IMR-90 (cell line): ENCODE data around the gene LMTK2. TPM values are rescaled to one million over a fixed set of nuclear protein-coding genes. Genes with fewer than 3 reads are reported as not detected.
A peak's percentile ranks its signal among the peaks of the same experiment; 100 is the strongest.

ENCODE experiments used
- ATAC-seq: fragments of 200-7000 bp; cut with Tn5 transposase; 2 replicates; pipeline ENCODE4 v1.9.1; 2020; ENCODE audit warnings: low read depth, mild to moderate bottlenecking, moderate library complexity
- BruUV-seq: library from RNA; stranded (reverse); fragments of 400-500 nt; replicated peaks from 2 replicates; lab custom pipeline; 2021; lab: Mats Ljungman, UMichigan
- CTCF ChIA-PET: fragments of 300-600 bp; formaldehyde crosslinking; extraction: SDS; loops from one replicate; lab custom pipeline; 2021; ENCODE audit warnings: antibody characterized with exemption; lab: Yijun Ruan, JAX
- POLR2A ChIA-PET: fragments of 300-600 bp; sonication (Branson Sonifier 250); formaldehyde crosslinking; loops from one replicate; lab custom pipeline; 2022; ENCODE audit warnings: antibody characterized with exemption; ENCODE audit not compliant: unreplicated experiment; lab: Charles Lee
- DNase-seq: peaks from one replicate; pipeline ENCODE4 v3.0.0; 2013
- H2AFZ ChIP-seq: replicated peaks from 2 replicates; pipeline ENCODE3; 2013; ENCODE audit warnings: low read length, mild to moderate bottlenecking; ENCODE audit not compliant: poor library complexity
- H2AK5ac ChIP-seq: 2 replicates; pipeline ENCODE4 v1.6.1; 2013; ENCODE audit warnings: low read depth, low read length, inconsistent platforms
- H2AK9ac ChIP-seq: replicated peaks from 2 replicates; pipeline ENCODE3; 2013; ENCODE audit warnings: mild to moderate bottlenecking, low read depth, low read length, moderate library complexity; ENCODE audit not compliant: poor library complexity
- H2BK120ac ChIP-seq: 2 replicates; pipeline ENCODE4 v1.6.1; 2013; ENCODE audit warnings: low read depth, low read length, inconsistent platforms
- H2BK15ac ChIP-seq: 3 replicates; pipeline ENCODE4 v1.6.1; 2013; ENCODE audit warnings: low read depth, low read length, inconsistent platforms
- H2BK20ac ChIP-seq: 2 replicates; pipeline ENCODE4 v1.6.1; 2013; ENCODE audit warnings: low read depth, mild to moderate bottlenecking, inconsistent platforms, low read length, moderate library complexity
- H2BK5ac ChIP-seq: 2 replicates; pipeline ENCODE4 v1.6.1; 2013; ENCODE audit warnings: mild to moderate bottlenecking, low read depth, low read length, inconsistent platforms; ENCODE audit not compliant: poor library complexity, severe bottlenecking
- H3K14ac ChIP-seq: replicated peaks from 2 replicates; pipeline ENCODE4 v1.6.1; 2013; ENCODE audit warnings: low read depth, low read length, inconsistent platforms
- H3K18ac ChIP-seq: 2 replicates; pipeline ENCODE4 v1.6.1; 2013; ENCODE audit warnings: low read depth, low read length, control low read depth
- H3K23ac ChIP-seq: 2 replicates; pipeline ENCODE4 v1.6.1; 2013; ENCODE audit warnings: low read depth, low read length, inconsistent platforms
- H3K27ac ChIP-seq: 2 replicates; pipeline ENCODE4 v1.5.1; 2013; ENCODE audit warnings: mild to moderate bottlenecking, control low read depth, low read length; ENCODE audit not compliant: insufficient read depth
- H3K27me3 ChIP-seq: 2 replicates; pipeline ENCODE4 v1.6.1; 2013; ENCODE audit warnings: low read length; ENCODE audit not compliant: control insufficient read depth, insufficient read depth
- H3K36me3 ChIP-seq: 2 replicates; pipeline ENCODE4 v1.6.1; 2013; ENCODE audit warnings: low read length, mixed read lengths; ENCODE audit not compliant: control insufficient read depth, insufficient read depth
- H3K4ac ChIP-seq: 2 replicates; pipeline ENCODE4 v1.6.1; 2013; ENCODE audit warnings: low read depth, low read length, inconsistent platforms
- H3K4me1 ChIP-seq: 2 replicates; pipeline ENCODE4 v1.6.1; 2013; ENCODE audit warnings: low read length, mixed read lengths; ENCODE audit not compliant: control insufficient read depth, insufficient read depth
- H3K4me2 ChIP-seq: 2 replicates; pipeline ENCODE4 v1.6.1; 2013; ENCODE audit warnings: low read depth, mild to moderate bottlenecking, control low read depth, low read length, moderate library complexity
- H3K4me3 ChIP-seq: 2 replicates; pipeline ENCODE4 v1.5.1; 2013; ENCODE audit warnings: low read depth, mild to moderate bottlenecking, control low read depth, low read length, moderate library complexity; ENCODE audit not compliant: insufficient read depth
- H3K56ac ChIP-seq: 2 replicates; pipeline ENCODE4 v1.6.1; 2013; ENCODE audit warnings: low read length, inconsistent platforms; ENCODE audit not compliant: insufficient read depth; ENCODE audit errors: extremely low read depth
- H3K79me1 ChIP-seq, 2 experiments: 2 replicates each; pipeline ENCODE4 v1.6.1; 2013; ENCODE audit warnings: low read length in 2 of 2, inconsistent platforms in 1 of 2, low read depth in 1 of 2
- H3K9ac ChIP-seq: 2 replicates; pipeline ENCODE4 v1.6.1; 2013; ENCODE audit warnings: low read depth, low read length, control low read depth
- H3K9me1 ChIP-seq: 2 replicates; pipeline ENCODE4 v1.6.1; 2013; ENCODE audit warnings: low read length, inconsistent platforms; ENCODE audit not compliant: insufficient read depth
- H3K9me3 ChIP-seq: 2 replicates; pipeline ENCODE4 v1.6.1; 2013; ENCODE audit warnings: low read length; ENCODE audit not compliant: control insufficient read depth, insufficient read depth
- H4K20me1 ChIP-seq: 2 replicates; pipeline ENCODE4 v1.6.1; 2013; ENCODE audit warnings: low read length, inconsistent platforms; ENCODE audit not compliant: insufficient read depth
- H4K5ac ChIP-seq: 2 replicates; pipeline ENCODE4 v1.6.1; 2013; ENCODE audit warnings: mild to moderate bottlenecking, low read depth, low read length, control low read depth
- H4K8ac ChIP-seq, 2 experiments: 2 replicates each; pipeline ENCODE4 v1.6.1; 2013; ENCODE audit warnings: low read depth in 2 of 2, low read length in 2 of 2, control low read depth in 1 of 2, inconsistent platforms in 1 of 2
- H4K91ac ChIP-seq: 2 replicates; pipeline ENCODE4 v1.6.1; 2013; ENCODE audit warnings: low read depth, low read length, inconsistent platforms; ENCODE audit not compliant: insufficient read depth
- BHLHE40 ChIP-seq: fragments of 150-350 bp; IDR thresholded peaks from 2 replicates; pipeline ENCODE4 v1.6.1; 2016; ENCODE audit warnings: mild to moderate bottlenecking, low read depth, low read length
- CEBPB ChIP-seq: IDR thresholded peaks from 2 replicates; pipeline ENCODE4 v1.6.1; 2012; ENCODE audit warnings: low read depth, low read length, improper control_type of control experiment
- CHD1 ChIP-seq: IDR thresholded peaks from 2 replicates; pipeline ENCODE4 v1.6.1; 2012; ENCODE audit warnings: low read depth, low read length, improper control_type of control experiment
- CTCF ChIP-seq: conservative IDR thresholded peaks from 2 replicates; pipeline ENCODE4 v1.5.1; 2012; ENCODE audit warnings: mild to moderate bottlenecking, low read depth, low read length, improper control_type of control experiment
- ELK1 ChIP-seq: fragments of 150-350 bp; IDR thresholded peaks from 2 replicates; pipeline ENCODE4 v1.6.1; 2016; ENCODE audit warnings: low read depth, mild to moderate bottlenecking, low read length, moderate library complexity, borderline replicate concordance
- FOS ChIP-seq: fragments of 150-350 bp; IDR thresholded peaks from 2 replicates; pipeline ENCODE4 v1.6.1; 2016; ENCODE audit warnings: low read depth, low read length
- MAZ ChIP-seq: IDR thresholded peaks from 2 replicates; pipeline ENCODE4 v1.6.1; 2012; ENCODE audit warnings: low read depth, mild to moderate bottlenecking, low read length, improper control_type of control experiment, moderate library complexity, borderline replicate concordance
- MXI1 ChIP-seq: IDR thresholded peaks from 2 replicates; pipeline ENCODE4 v1.6.1; 2012; ENCODE audit warnings: low read depth, mild to moderate bottlenecking, low read length, moderate library complexity, borderline replicate concordance
- NFE2L2 ChIP-seq: fragments of 150-350 bp; IDR thresholded peaks from 2 replicates; pipeline ENCODE4 v1.6.1; 2016; ENCODE audit warnings: low read depth, mild to moderate bottlenecking, low read length
- POLR2A ChIP-seq: IDR thresholded peaks from 2 replicates; pipeline ENCODE4 v1.6.1; 2012; ENCODE audit warnings: mild to moderate bottlenecking, low read depth, low read length
- RAD21 ChIP-seq: IDR thresholded peaks from 2 replicates; pipeline ENCODE4 v1.6.1; 2012; ENCODE audit warnings: low read length, improper control_type of control experiment
- RCOR1 ChIP-seq: IDR thresholded peaks from 2 replicates; pipeline ENCODE4 v1.6.1; 2012; ENCODE audit warnings: mild to moderate bottlenecking, low read length, improper control_type of control experiment; ENCODE audit not compliant: insufficient replicate concordance
- SMC3 ChIP-seq: fragments of 150-350 bp; IDR thresholded peaks from 2 replicates; pipeline ENCODE4 v1.6.1; 2016; ENCODE audit warnings: low read depth, mild to moderate bottlenecking, antibody characterized with exemption, low read length, moderate library complexity
- WGBS, 2 experiments: methylation state at CpG; one replicate each; pipeline versions ENCODE4 v1.1.5 to v1.1.7; 2013; ENCODE audit warnings: missing lambda C conversion rate in 2 of 2; ENCODE audit not compliant: insufficient read length in 1 of 2; ENCODE audit errors: extremely low coverage in 2 of 2; 5-methylcytosine and 5-hydroxymethylcytosine counted together
- dilution Hi-C: fragments of 300-500 bp; cut with HindIII; formaldehyde crosslinking; loops from one replicate; pipeline ENCODE4 v1.14.3; 2018; ENCODE audit warnings: low sequenced_read_pairs; ENCODE audit not compliant: unreplicated experiment
- in situ Hi-C: fragments of 300-500 bp; cut with MboI; formaldehyde crosslinking; loops from 3 replicates; pipeline ENCODE4 v1.14.3; 2019; ENCODE audit warnings: low sequenced_read_pairs, inconsistent platforms, mixed read lengths
- intact Hi-C: fragments of 100-400 bp; cut with micrococcal nuclease; formaldehyde crosslinking; loops from 2 replicates; pipeline ENCODE4 v1.10.0; 2022
- polyA plus RNA-seq, 3 experiments: library from polyadenylated mRNA; depleted of rRNA; stranded (reverse); fragments of >200 nt; gene quantifications; 2 replicates each; pipeline ENCODE4 v1.2.3, GENCODE V29; 2012; ENCODE audit warnings: low replicate concordance in 1 of 3
- total RNA-seq: library from RNA; depleted of rRNA; stranded (reverse); fragments of >200 nt; gene quantifications from 2 replicates; pipeline ENCODE4 v1.2.3, GENCODE V29; 2012
- TF ChIP-seq, protein P1 (sequence below): fragments of 150-350 bp; IDR thresholded peaks from 2 replicates; pipeline ENCODE4 v1.6.1; 2017; ENCODE audit warnings: mild to moderate bottlenecking, antibody characterized with exemption, low read length, low read depth

LMTK2 gene
- total and polyA plus RNA-seq, 2 of the 4 experiments (the other 2 are of a cell fraction) = 4.4 to 5.0 TPM

GRCh38 chr7:98210513-98211220 is 104.0 kb downstream of the LMTK2 start:
- no peaks in the 10 kb centered on the region for H3K27me3 ChIP-seq
- 8% methylated on average over 5 of the region's 49 CpGs; no CpG with 5 or more reads in 1 of the 2 experiments for WGBS, 2 experiments
- in situ Hi-C loops = no loop called here
- no peak overlapping the region for H3K18ac ChIP-seq
- H4K20me1 ChIP-seq = no peaks in the 10 kb centered on the region
- H2BK15ac ChIP-seq = no peak overlapping the region
- no peak overlapping the region for H4K91ac ChIP-seq
- H4K5ac ChIP-seq = no peak overlapping the region
- dilution Hi-C loops = no loop called here
- intact Hi-C loops = loop anchor here (1.0 kb wide), 1 partner anchor 34 kb away; no protein-coding TSS in a partner anchor
- ChIA-PET CTCF (no interaction called here), POLR2A (no interaction called here)
- H2AK5ac ChIP-seq = no peak overlapping the region
- TF ChIP-seq CTCF (no peak), RAD21 (no peak), CHD1 (no peak), FOS (no peak), CEBPB (no peak), RCOR1 (no peak), ELK1 (no peak), POLR2A (no peak), MXI1 (no peak), SMC3 (no peak), MAZ (no peak), BHLHE40 (no peak), NFE2L2 (no peak)
- TF ChIP-seq, protein P1, sequence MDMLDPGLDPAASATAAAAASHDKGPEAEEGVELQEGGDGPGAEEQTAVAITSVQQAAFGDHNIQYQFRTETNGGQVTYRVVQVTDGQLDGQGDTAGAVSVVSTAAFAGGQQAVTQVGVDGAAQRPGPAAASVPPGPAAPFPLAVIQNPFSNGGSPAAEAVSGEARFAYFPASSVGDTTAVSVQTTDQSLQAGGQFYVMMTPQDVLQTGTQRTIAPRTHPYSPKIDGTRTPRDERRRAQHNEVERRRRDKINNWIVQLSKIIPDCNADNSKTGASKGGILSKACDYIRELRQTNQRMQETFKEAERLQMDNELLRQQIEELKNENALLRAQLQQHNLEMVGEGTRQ = no peak
- BruUV-seq = no TSS peak
- H3K9me3 ChIP-seq = no peaks in the 10 kb centered on the region
- ATAC-seq (peak; percentile 42; the same call in 1 of the 2 replicates), DNase-seq (no peak)
- no peak overlapping the region for H3K14ac ChIP-seq
- no peak overlapping the region for H2BK20ac ChIP-seq
- H2AK9ac ChIP-seq = no peak overlapping the region
- no peak overlapping the region for H3K4ac ChIP-seq
- H2BK120ac ChIP-seq = no peak overlapping the region
- peak overlapping the region; percentile 43 for H2AFZ ChIP-seq
- no peaks in the 10 kb centered on the region for H3K4me1 ChIP-seq
- peak overlapping the region in 1 of 2 experiments; percentile 4; a peak in 1 of 4 replicates for H4K8ac ChIP-seq
- no peak overlapping the region for H2BK5ac ChIP-seq
- H3K9ac ChIP-seq = no peak overlapping the region
- no peak overlapping the region for H3K56ac ChIP-seq
- no peak overlapping the region for H3K27ac ChIP-seq
- peak overlapping the region; percentile 38 for H3K4me2 ChIP-seq
- peaks cover 10% of the 10 kb centered on the region for H3K36me3 ChIP-seq
- H3K4me3 ChIP-seq = peak overlapping the region; percentile 18; the same call in 1 of the 2 replicates
- no peaks in the 10 kb centered on the region for H3K79me1 ChIP-seq
- H3K23ac ChIP-seq = no peak overlapping the region
- H3K9me1 ChIP-seq = no peaks in the 10 kb centered on the region
